ENCODE results near the gene C2CD2.

GRCh38 chr21:41923186-41923585 lies 30.6 kb downstream of the C2CD2 start:
- no peak for TF ChIP-seq TCF4 (CRISPR knock-in tag; IDR thresholded peaks at IDR 0.05; ENCODE audit: borderline replicate concordance)
- no peak for TF ChIP-seq ZNF565 (CRISPR knock-in tag; conservative IDR thresholded peaks at IDR 0.05; ENCODE audit: low read depth)

All from SK-N-SH treated with all-trans-retinoic acid at 6 μM for 48 hours (cell line).